Activated CD4-positive, CD25-positive, alpha-beta regulatory T cell treated with anti-CD3 and anti-CD28 coated beads, Interleukin-2, amount 50 U/mL, for 72 hours (primary cell): ENCODE measurements around the gene SEC61A2.

Experiments
- DNase-seq: peaks from one replicate; pipeline ENCODE4 v3.0.0; 2021

SEC61A2 gene

DNA sequence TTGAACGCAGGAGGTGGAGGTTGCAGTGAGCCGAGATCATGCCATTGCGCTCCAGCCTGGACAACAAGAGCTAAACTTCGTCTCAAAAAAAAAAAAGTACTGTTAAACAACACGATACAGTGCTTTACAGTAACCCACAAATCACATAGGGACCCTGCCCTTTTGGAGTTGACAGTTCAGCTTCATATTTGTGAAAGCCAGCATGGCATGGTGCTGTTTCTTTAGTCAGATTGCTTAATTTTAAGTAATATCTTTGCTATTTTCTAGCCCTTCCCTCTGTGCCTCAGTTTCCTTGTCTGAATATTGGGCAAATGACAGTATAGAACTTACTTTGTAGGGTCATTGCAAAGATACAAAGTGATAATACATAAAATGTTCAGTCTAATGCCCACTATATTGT is 71.4 kb downstream of the SEC61A2 start:
- no peak for DNase-seq

DNA sequence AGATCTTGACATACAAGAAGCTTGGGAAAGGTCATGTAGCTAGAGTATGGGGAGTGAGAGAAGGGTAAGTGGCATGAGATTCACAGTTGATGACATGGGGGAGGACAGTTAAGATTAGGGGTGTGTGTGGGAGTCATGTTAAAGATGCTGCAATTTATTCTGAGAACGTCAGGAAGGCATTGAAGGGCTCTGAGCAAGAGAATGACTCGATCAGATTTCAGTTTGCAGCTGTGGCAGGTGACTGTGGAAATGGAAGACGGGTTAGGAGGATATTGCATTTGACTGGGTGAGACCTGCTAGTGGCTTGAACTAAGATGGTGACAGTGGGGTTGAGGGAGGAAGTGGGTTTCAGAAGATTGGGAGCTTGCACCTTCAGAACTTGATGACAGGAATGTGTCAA is 72.1 kb downstream of the SEC61A2 start:
- no peak for DNase-seq

DNA sequence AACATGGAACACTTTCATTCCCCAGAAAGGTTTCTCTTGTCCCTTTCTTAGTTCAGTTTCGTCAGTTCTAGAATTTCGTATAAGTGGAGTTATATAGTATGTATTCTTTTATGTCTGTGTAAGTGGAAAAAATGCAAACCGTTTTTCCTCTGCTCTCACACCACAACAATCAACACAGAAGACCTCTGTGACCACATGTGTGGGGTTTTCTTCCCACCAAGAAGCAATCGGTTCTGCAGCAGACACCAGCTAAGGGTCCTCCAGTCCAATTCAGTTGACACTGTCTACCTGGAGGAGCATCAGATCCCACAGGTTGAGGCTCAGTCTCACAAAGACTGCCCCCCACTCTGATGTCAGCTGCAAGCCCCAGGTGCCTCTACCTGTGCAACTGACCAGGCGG is 72.7 kb downstream of the SEC61A2 start:
- DNase-seq, result no peak

DNA sequence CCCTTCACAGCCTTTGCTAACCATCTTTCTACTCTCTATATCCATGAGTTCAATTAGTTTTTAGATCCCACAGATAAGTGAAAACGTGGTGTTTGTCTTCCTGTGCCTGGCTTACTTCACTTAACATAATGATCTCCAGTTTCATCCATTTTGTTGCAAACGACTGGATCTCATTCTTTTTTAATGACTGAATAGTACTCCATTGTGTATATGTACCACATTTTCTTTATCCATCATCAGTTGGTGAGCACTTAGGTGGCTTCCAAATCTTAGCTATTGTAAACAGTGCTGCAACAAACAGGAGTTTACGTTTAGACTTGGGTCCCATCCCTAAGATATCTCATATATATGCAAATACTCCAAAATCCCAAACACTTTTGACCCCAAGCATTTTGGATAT is 75.6 kb downstream of the SEC61A2 start:
- no peak for DNase-seq

DNA sequence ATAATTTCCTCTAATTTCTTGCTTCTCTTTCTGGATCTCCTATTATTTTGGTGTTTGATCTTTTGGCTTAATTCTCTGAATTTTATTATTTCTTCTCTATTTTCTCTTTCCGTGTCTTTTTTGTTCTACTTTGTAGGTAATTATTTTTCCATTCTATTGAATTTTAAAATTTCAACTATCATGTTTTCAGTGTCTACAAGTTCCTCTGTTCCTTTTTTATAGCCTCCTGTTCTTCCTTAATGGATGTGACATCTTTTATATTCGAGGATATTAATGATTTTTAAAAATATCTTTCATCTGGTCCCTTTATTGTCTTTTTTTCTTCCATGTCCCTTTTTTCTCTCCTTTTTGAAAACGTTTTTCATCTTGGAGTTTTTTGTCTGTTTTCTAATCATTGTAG is 77.6 kb downstream of the SEC61A2 start:
- no peak for DNase-seq

DNA sequence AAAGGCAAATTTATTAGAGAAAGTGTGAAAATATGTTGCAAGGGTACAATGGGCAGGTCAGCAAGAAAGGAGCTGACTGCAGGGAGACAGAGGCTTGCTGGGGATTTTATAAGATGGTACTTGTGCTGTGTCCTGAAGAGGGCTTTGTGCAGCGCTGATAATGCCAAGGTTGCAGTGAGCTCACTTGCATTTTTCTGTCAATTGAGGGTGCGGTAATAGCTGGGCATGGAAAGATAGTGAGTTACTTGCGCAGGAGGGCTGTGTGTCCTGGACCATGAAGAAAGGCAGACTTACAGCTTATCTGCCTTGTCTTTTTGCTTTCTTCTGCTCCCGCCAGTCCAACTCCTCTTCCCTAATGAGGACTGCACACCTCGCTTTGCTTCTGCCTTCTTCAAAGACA is 79.0 kb downstream of the SEC61A2 start:
- no peak for DNase-seq

DNA sequence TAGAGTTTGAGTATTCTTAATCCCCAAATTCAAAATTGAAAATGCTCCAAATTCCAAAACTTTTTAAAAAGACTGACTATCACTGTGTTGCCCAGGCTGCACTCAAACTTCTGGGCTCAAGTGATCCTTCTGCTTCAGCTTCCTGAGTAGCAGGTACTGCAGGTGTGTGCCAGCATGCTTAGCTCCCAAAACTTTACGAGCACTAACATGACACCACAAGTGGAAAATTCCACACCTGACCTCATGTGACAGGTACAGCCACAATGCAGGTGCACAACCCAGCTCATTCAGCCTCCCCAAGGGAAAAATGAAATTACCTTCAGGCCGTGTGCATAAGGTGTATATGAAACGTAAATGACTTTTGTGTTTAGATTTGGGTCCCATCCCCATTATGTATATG is 83.0 kb downstream of the SEC61A2 start:
- no peak for DNase-seq

DNA sequence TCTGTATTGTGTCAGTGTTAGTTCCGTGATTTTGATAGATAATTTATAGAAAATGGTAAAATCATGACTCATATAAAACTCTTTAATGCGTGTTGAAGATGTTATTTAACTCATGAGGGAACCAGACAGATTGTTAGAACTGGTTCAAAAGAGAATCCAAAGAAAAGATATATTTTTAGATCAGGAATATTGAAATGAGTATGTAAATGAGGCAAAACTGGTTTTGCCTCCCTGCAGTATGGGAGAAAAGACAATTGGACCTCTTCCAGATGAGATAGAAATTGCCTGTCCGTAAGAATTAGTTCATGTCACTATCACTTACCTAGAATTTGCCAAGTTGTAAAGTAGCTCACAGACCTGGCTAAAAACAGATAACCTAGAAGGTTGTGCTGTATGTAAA is 84.1 kb downstream of the SEC61A2 start:
- no peak for DNase-seq

DNA sequence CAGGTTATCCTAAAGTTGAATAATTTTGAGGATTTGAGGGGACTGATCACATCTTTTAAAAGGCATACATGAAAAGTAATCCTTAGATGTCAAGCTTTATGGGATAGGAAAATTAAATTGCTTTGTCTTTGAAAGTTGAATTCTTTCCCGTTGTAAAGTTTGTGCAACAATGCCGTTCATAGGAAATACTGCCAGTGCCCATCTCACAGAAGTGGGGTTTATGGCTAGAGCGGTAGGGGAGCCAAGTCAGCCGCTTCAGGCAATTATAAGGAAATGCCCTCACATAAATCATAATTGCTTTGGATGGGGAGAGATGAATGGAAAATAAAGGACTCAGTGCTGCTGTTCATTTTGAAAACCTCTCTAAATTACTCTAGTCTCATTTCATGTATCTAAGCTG is 84.6 kb downstream of the SEC61A2 start:
- no peak for DNase-seq

DNA sequence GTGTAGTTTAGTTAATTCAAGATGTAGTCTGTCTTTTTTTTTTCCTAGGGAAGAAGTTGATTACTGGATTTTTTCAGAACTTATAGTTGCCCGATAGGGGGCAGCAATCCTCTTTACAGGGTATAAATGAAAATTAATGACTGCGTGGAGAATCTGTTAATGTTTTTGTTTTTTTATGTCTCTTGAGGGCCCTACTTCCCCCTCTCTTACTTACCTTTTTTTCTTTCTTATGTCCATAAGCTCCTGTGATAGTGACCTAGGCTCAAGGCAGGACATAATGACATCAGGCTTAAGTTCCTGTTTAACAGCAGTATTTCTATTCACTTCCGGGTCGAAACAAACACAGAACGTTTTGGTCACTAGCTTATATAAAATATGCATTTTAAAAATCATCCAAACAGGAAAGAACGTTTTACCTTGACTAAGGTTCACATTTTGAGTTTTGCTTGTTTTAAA is 85.3 kb downstream of the SEC61A2 start:
- no peak for DNase-seq
